ENCODE data around the gene RBM34. TPM values are rescaled to one million over a fixed set of nuclear protein-coding genes. Genes with fewer than 3 reads are reported as not detected.

The RBM34 gene
- total and polyA plus RNA-seq, 8 donors: 13.5 to 45.1 (median 27.7) TPM

GRCh38 chr1:235156740-235157139, 4.3 kb downstream of the RBM34 start:
- Histone ChIP-seq H3K4me3 (no peak overlapping the region), H3K27me3 (no peaks in the 10 kb centered on the region), H3K9me3 (no peaks in the 10 kb centered on the region), H3K4me1 (peaks cover 0 to 10% (median 6%) of the 10 kb centered on the region in 3 donors), H3K36me3 (peaks cover 0 to 29% (median 6%) of the 10 kb centered on the region in 3 donors), H3K27ac (no peak overlapping the region)
- 78 to 90% methylated on average over 4 of the region's 4 CpGs for WGBS, 2 donors
- TF ChIP-seq CTCF (IDR thresholded peaks at IDR 0.05): no peak
- DNase-seq: no peak
- no peak for FAIRE-seq
- intact Hi-C loops (cut with DNase I): no loop called here
- ATAC-seq: no peak

- FAIRE-seq (no peak), DNase-seq (no peak), ATAC-seq (no peak)
- Histone ChIP-seq H3K4me1 (peaks cover 0 to 10% (median 6%) of the 10 kb centered on the region in 3 donors), H3K9me3 (no peaks in the 10 kb centered on the region), H3K4me3 (no peak overlapping the region), H3K27me3 (no peaks in the 10 kb centered on the region), H3K36me3 (peaks cover 0 to 30% (median 6%) of the 10 kb centered on the region in 3 donors), H3K27ac (no peak overlapping the region)
- no peak for TF ChIP-seq CTCF (IDR thresholded peaks at IDR 0.05)
- intact Hi-C loops (cut with DNase I): no loop called here
- WGBS, 2 donors: 80 to 90% methylated on average over 3 of the region's 3 CpGs
Measured at GRCh38 chr1:235156265-235156664, 4.8 kb downstream of the RBM34 start.

- no peak for ATAC-seq
- no peaks in the 10 kb centered on the region for H3K27me3 ChIP-seq
- H3K4me3 ChIP-seq: no peak overlapping the region
- no peak for DNase-seq
- H3K27ac ChIP-seq: no peak overlapping the region
- intact Hi-C loops (cut with DNase I): no loop called here
- H3K36me3 ChIP-seq: peaks cover 0 to 39% (median 6%) of the 10 kb centered on the region in 3 donors
- no peaks in the 10 kb centered on the region for H3K9me3 ChIP-seq
- no peak for FAIRE-seq
- no peaks in the 10 kb centered on the region for H3K4me1 ChIP-seq
- TF ChIP-seq CTCF (IDR thresholded peaks at IDR 0.05): no peak
Measured at GRCh38 chr1:235152235-235152634, 8.8 kb downstream of the RBM34 start.

- Histone ChIP-seq H3K27me3 (no peaks in the 10 kb centered on the region), H3K4me3 (no peak overlapping the region), H3K4me1 (no peaks in the 10 kb centered on the region), H3K9me3 (no peaks in the 10 kb centered on the region), H3K36me3 (peaks cover 0 to 50% (median 3%) of the 10 kb centered on the region in 3 donors), H3K27ac (no peak overlapping the region)
- ATAC-seq (no peak), FAIRE-seq (no peak), DNase-seq (no peak)
- WGBS, 2 donors: 88 to 93% methylated on average over 2 of the region's 2 CpGs
- no peak for TF ChIP-seq CTCF (IDR thresholded peaks at IDR 0.05)
- intact Hi-C loops (cut with DNase I): no loop called here
Measured at GRCh38 chr1:235151033-235151432, 10.0 kb downstream of the RBM34 start.

- no peaks in the 10 kb centered on the region for H3K27me3 ChIP-seq
- DNase-seq (no peak), ATAC-seq (no peak), FAIRE-seq (no peak)
- H3K4me1 ChIP-seq: no peaks in the 10 kb centered on the region
- H3K27ac ChIP-seq: no peak overlapping the region
- intact Hi-C loops (cut with DNase I): no loop called here
- TF ChIP-seq CTCF (IDR thresholded peaks at IDR 0.05): no peak
- peaks cover 0 to 49% (median 3%) of the 10 kb centered on the region in 3 donors for H3K36me3 ChIP-seq
- no peaks in the 10 kb centered on the region for H3K9me3 ChIP-seq
- no peak overlapping the region for H3K4me3 ChIP-seq
- 93 to 95% methylated on average over 9 of the region's 9 CpGs for WGBS, 2 donors
Measured at GRCh38 chr1:235149824-235150223, 11.2 kb downstream of the RBM34 start.

Data from pancreas (tissue), 10 donors.